ENCODE data around the gene CELF6. TPM values are rescaled to one million over a fixed set of nuclear protein-coding genes. Genes with fewer than 3 reads are reported as not detected.

Gene CELF6
- total RNA-seq, 1 donor: 0.36 TPM

- Histone ChIP-seq H3K4me3 (ENCODE audit: insufficient read depth, low read length) (no peak overlapping the region), H3K27ac (ENCODE audit: low read depth, low read length) (no peak overlapping the region), H3K36me3 (ENCODE audit: insufficient read depth, low read length) (no peaks in the 10 kb centered on the region), H3K79me2 (ENCODE audit: insufficient read depth, low read length) (no peaks in the 10 kb centered on the region), H4K20me1 (ENCODE audit: insufficient read depth, low read length) (peaks cover 3% of the 10 kb centered on the region), H3K27me3 (ENCODE audit: insufficient read depth, low read length) (no peaks in the 10 kb centered on the region), H2AFZ (ENCODE audit: low read length) (no peak overlapping the region), H3K4me1 (ENCODE audit: insufficient read depth, low read length) (peaks cover 6% of the 10 kb centered on the region), H3K9me3 (ENCODE audit: low read depth, low read length) (no peaks in the 10 kb centered on the region), H3K4me2 (ENCODE audit: insufficient read depth, low read length) (no peak overlapping the region)
- DNase-seq (ENCODE audit: insufficient read length, low spot score, missing footprints): no peak
- no peak for TF ChIP-seq CTCF (IDR thresholded peaks at IDR 0.05; ENCODE audit: extremely low read depth, low read depth, low read length)
Observed at GRCh38 chr15:72323752-72324151, 3.8 kb upstream of the CELF6 start.

GRCh38 chr15:72319360-72319984, 485 bp downstream of the CELF6 start:
- TF ChIP-seq CTCF (IDR thresholded peaks at IDR 0.05; ENCODE audit: extremely low read depth, low read depth, low read length): no peak
- Histone ChIP-seq H3K4me1 (ENCODE audit: insufficient read depth, low read length) (peaks cover 6% of the 10 kb centered on the region), H3K9me3 (ENCODE audit: low read depth, low read length) (no peaks in the 10 kb centered on the region), H2AFZ (ENCODE audit: low read length) (no peak overlapping the region), H3K27ac (ENCODE audit: low read depth, low read length) (no peak overlapping the region), H3K4me3 (ENCODE audit: insufficient read depth, low read length) (peak overlapping the region; percentile 33), H3K36me3 (ENCODE audit: insufficient read depth, low read length) (no peaks in the 10 kb centered on the region), H4K20me1 (ENCODE audit: insufficient read depth, low read length) (peaks cover 5% of the 10 kb centered on the region), H3K79me2 (ENCODE audit: insufficient read depth, low read length) (no peaks in the 10 kb centered on the region), H3K27me3 (ENCODE audit: insufficient read depth, low read length) (no peaks in the 10 kb centered on the region), H3K4me2 (ENCODE audit: insufficient read depth, low read length) (no peak overlapping the region)
- peak; percentile 95 for DNase-seq (ENCODE audit: insufficient read length, low spot score, missing footprints)

- Histone ChIP-seq H3K36me3 (ENCODE audit: insufficient read depth, low read length) (no peaks in the 10 kb centered on the region), H4K20me1 (ENCODE audit: insufficient read depth, low read length) (peaks cover 5% of the 10 kb centered on the region), H3K4me2 (ENCODE audit: insufficient read depth, low read length) (no peak overlapping the region), H3K79me2 (ENCODE audit: insufficient read depth, low read length) (no peaks in the 10 kb centered on the region), H3K9me3 (ENCODE audit: low read depth, low read length) (no peaks in the 10 kb centered on the region), H3K27me3 (ENCODE audit: insufficient read depth, low read length) (no peaks in the 10 kb centered on the region), H2AFZ (ENCODE audit: low read length) (no peak overlapping the region), H3K27ac (ENCODE audit: low read depth, low read length) (no peak overlapping the region), H3K4me3 (ENCODE audit: insufficient read depth, low read length) (no peak overlapping the region), H3K4me1 (ENCODE audit: insufficient read depth, low read length) (peaks cover 6% of the 10 kb centered on the region)
- no peak for TF ChIP-seq CTCF (IDR thresholded peaks at IDR 0.05; ENCODE audit: extremely low read depth, low read depth, low read length)
- no peak for DNase-seq (ENCODE audit: insufficient read length, low spot score, missing footprints)
Observed at GRCh38 chr15:72318408-72318942, 1.5 kb downstream of the CELF6 start.

- no peaks in the 10 kb centered on the region for H3K27me3 ChIP-seq (ENCODE audit: insufficient read depth, low read length)
- H3K4me1 ChIP-seq (ENCODE audit: insufficient read depth, low read length): peaks cover 6% of the 10 kb centered on the region
- H2AFZ ChIP-seq (ENCODE audit: low read length): no peak overlapping the region
- H3K79me2 ChIP-seq (ENCODE audit: insufficient read depth, low read length): no peaks in the 10 kb centered on the region
- no peak overlapping the region for H3K4me2 ChIP-seq (ENCODE audit: insufficient read depth, low read length)
- TF ChIP-seq CTCF (IDR thresholded peaks at IDR 0.05; ENCODE audit: extremely low read depth, low read depth, low read length): no peak
- H3K4me3 ChIP-seq (ENCODE audit: insufficient read depth, low read length): no peak overlapping the region
- no peak for DNase-seq (ENCODE audit: insufficient read length, low spot score, missing footprints)
- no peak overlapping the region for H3K27ac ChIP-seq (ENCODE audit: low read depth, low read length)
- no peaks in the 10 kb centered on the region for H3K36me3 ChIP-seq (ENCODE audit: insufficient read depth, low read length)
- H4K20me1 ChIP-seq (ENCODE audit: insufficient read depth, low read length): peaks cover 2% of the 10 kb centered on the region
- no peaks in the 10 kb centered on the region for H3K9me3 ChIP-seq (ENCODE audit: low read depth, low read length)
Observed at GRCh38 chr15:72315706-72316370, 4.1 kb downstream of the CELF6 start.
